Activated CD8-positive, alpha-beta T cell treated with anti-CD3 and anti-CD28 coated beads, Interleukin-2, amount 10 ng/mL, durations not matched to agents 7 days and 5 days (primary cell): Measurements from ENCODE around the gene PGAP6. TPM values are rescaled to one million over a fixed set of nuclear protein-coding genes. Genes with fewer than 3 reads are reported as not detected.
"Not testable (repeated sequence)": the region's sequence is repeated elsewhere in the genome, so short reads cannot be mapped to it uniquely, and the experiment has no call there.

Source experiments
- ATAC-seq: fragments of 150-1000 bp; cut with Tn5 transposase; one replicate; pipeline ENCODE4 v1.10.0; 2021; ENCODE audit warnings: moderate library complexity
- CTCF ChIA-PET: fragments of 350-600 bp; sonication (Branson Sonifier 250); formaldehyde crosslinking; loops from one replicate; lab custom pipeline; 2021; ENCODE audit warnings: antibody characterized with exemption; lab: Charles Lee
- POLR2A ChIA-PET: fragments of 350-600 bp; sonication (Branson Sonifier 250); formaldehyde crosslinking; loops from one replicate; lab custom pipeline; 2021; ENCODE audit warnings: antibody characterized with exemption; lab: Charles Lee
- DNase-seq: peaks from one replicate; pipeline ENCODE4 v3.0.0-alpha.2; 2020
- H3K27ac Mint-ChIP-seq: one replicate; pipeline ENCODE4 v1.8.0; 2021; ENCODE audit warnings: mild to moderate bottlenecking, mixed read lengths
- H3K27me3 Mint-ChIP-seq: one replicate; pipeline ENCODE4 v1.8.0; 2021; ENCODE audit warnings: low read depth, mixed read lengths
- H3K36me3 Mint-ChIP-seq: one replicate; pipeline ENCODE4 v1.8.0; 2021; ENCODE audit warnings: low read depth, mixed read lengths
- H3K4me1 Mint-ChIP-seq: one replicate; pipeline ENCODE4 v1.8.0; 2021; ENCODE audit warnings: low read depth, mixed read lengths
- H3K4me3 Mint-ChIP-seq: one replicate; pipeline ENCODE4 v1.8.0; 2021; ENCODE audit warnings: mild to moderate bottlenecking, mixed read lengths
- H3K9me3 Mint-ChIP-seq: one replicate; pipeline ENCODE4 v1.8.0; 2022; ENCODE audit warnings: mixed read lengths; ENCODE audit not compliant: insufficient read depth
- total RNA-seq, 2 experiments: library from RNA; stranded (reverse); gene quantifications; one replicate each; pipeline ENCODE4 v1.2.3, GENCODE V29; 2021

PGAP6 gene
- total RNA-seq, 2 experiments from 2014 or later, result 80.6 to 85.8 TPM

- DNase-seq, CTCF ChIA-PET, H3K9me3 Mint-ChIP-seq, H3K36me3 Mint-ChIP-seq, POLR2A ChIA-PET, H3K4me3 Mint-ChIP-seq, H3K27ac Mint-ChIP-seq, ATAC-seq: not testable (repeated sequence)
- H3K27me3 Mint-ChIP-seq, result peaks cover 15% of the 10 kb centered on the region
- peaks cover 22% of the 10 kb centered on the region for H3K4me1 Mint-ChIP-seq
These were observed 40.4 kb upstream of the PGAP6 start for GRCh38 chr16:422179-422578.

- ATAC-seq, H3K36me3 Mint-ChIP-seq, H3K27me3 Mint-ChIP-seq, DNase-seq, H3K4me3 Mint-ChIP-seq, CTCF ChIA-PET, H3K27ac Mint-ChIP-seq, POLR2A ChIA-PET, H3K9me3 Mint-ChIP-seq, H3K4me1 Mint-ChIP-seq: not testable (repeated sequence)
These were observed 33.4 kb upstream of the PGAP6 start for GRCh38 chr16:415170-415498.

DNA sequence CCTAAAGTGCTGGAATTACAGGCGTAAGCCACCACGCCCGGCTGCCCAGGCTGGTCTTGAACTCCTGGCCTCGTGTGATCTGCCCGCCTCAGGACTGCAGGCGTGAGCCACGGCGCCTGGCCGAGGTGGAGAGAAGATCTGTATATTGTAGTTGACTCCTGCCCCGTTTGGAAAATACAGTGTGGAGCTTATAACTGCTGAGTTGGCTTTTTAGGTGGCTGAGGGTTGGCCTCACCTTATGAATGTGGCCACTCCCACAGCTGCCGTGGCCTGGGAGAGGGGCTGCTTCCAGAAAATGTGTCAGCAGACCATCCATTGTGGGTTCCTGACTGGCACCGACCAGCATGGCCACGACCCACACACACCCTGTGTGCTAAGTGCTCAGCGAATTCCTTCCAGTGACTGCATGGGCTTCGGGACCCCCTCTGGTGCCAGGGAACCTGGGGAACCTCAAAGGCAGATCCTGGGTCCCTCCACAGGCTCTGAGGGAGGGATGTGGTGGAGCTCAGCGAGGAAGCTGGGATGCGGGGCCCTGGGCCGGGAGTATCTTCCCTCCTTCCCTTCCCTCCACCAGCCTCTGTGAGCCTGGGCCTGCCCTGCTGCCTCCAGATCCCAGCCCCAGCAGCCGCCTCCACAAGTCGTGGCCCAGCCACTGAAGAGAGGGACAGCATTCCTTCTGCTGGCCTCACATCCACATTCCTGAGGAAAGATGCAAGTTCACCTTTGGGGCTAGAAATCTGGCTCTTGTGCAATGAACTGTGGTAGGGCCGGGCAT is 32.8 kb upstream of the PGAP6 start:
- CTCF ChIA-PET, result no interaction called here
- POLR2A ChIA-PET, result no interaction called here
- no peak for ATAC-seq
- H3K4me1 Mint-ChIP-seq, result no peaks in the 10 kb centered on the region
- no peak overlapping the region for H3K4me3 Mint-ChIP-seq
- H3K36me3 Mint-ChIP-seq, result no peaks in the 10 kb centered on the region
- no peak overlapping the region for H3K27ac Mint-ChIP-seq
- no peak for DNase-seq
- H3K9me3 Mint-ChIP-seq, result no peaks in the 10 kb centered on the region
- no peaks in the 10 kb centered on the region for H3K27me3 Mint-ChIP-seq

GRCh38 chr16:411576-412265 is 29.9 kb upstream of the PGAP6 start:
- no peak for ATAC-seq
- ChIA-PET CTCF (no interaction called here), POLR2A (no interaction called here)
- no peak overlapping the region for H3K27ac Mint-ChIP-seq
- H3K36me3 Mint-ChIP-seq, result no peaks in the 10 kb centered on the region
- H3K4me3 Mint-ChIP-seq, result no peak overlapping the region
- H3K9me3 Mint-ChIP-seq, result no peaks in the 10 kb centered on the region
- no peaks in the 10 kb centered on the region for H3K4me1 Mint-ChIP-seq
- H3K27me3 Mint-ChIP-seq, result no peaks in the 10 kb centered on the region
- DNase-seq, result no peak

GRCh38 chr16:410516-411178 is 28.9 kb upstream of the PGAP6 start:
- ChIA-PET POLR2A (no interaction called here), CTCF (no interaction called here)
- no peak overlapping the region for H3K4me3 Mint-ChIP-seq
- no peaks in the 10 kb centered on the region for H3K36me3 Mint-ChIP-seq
- DNase-seq (no peak), ATAC-seq (no peak)
- no peaks in the 10 kb centered on the region for H3K4me1 Mint-ChIP-seq
- H3K27ac Mint-ChIP-seq, result no peak overlapping the region
- H3K9me3 Mint-ChIP-seq, result no peaks in the 10 kb centered on the region
- no peaks in the 10 kb centered on the region for H3K27me3 Mint-ChIP-seq

- H3K4me3 Mint-ChIP-seq, result no peak overlapping the region
These were observed 25.5 kb upstream of the PGAP6 start for GRCh38 chr16:407253-407652.

GRCh38 chr16:405548-406506 is 24.0 kb upstream of the PGAP6 start:
- CTCF ChIA-PET, result no interaction called here
- Mint-ChIP-seq H3K4me3 (no peak overlapping the region), H3K27me3 (no peaks in the 10 kb centered on the region), H3K36me3 (no peaks in the 10 kb centered on the region), H3K27ac (no peak overlapping the region), H3K4me1 (peaks cover 3% of the 10 kb centered on the region), H3K9me3 (no peaks in the 10 kb centered on the region)
- ATAC-seq, result no peak
- no peak for DNase-seq
- POLR2A ChIA-PET, result no interaction called here

More at GRCh38 chr16:407253-407652, 25.5 kb upstream of the PGAP6 start:
- POLR2A ChIA-PET, result no interaction called here
- Mint-ChIP-seq H3K9me3 (no peaks in the 10 kb centered on the region), H3K27me3 (no peaks in the 10 kb centered on the region), H3K4me1 (no peaks in the 10 kb centered on the region), H3K27ac (no peak overlapping the region), H3K36me3 (no peaks in the 10 kb centered on the region)
- CTCF ChIA-PET, result no interaction called here
- DNase-seq (no peak), ATAC-seq (no peak)

DNA sequence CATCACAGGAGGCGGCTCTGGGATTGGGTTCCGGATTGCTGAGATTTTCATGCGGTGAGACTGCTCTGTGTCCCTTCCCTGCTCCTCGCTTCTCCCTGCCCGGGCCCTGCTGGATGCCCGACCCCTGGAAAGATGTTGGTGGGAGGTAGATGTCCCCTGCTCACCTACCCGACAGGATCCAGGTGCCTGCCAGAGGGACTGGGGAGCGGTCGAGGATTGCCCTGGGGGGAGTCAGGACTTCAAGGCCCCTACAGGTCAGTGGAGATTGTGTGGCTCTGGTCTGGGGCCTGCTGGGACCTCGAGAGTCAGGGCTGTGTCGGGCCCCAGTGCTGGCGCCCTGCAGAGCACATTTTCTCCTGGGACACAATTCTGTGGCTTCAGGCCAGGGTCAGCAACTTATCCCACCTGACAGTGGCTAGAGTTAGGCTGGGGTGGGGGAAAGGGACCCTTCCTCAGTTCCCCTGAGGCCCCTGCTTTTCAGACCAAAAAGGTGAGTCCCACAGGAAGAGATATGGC is 23.3 kb upstream of the PGAP6 start:
- Mint-ChIP-seq H3K27me3 (no peaks in the 10 kb centered on the region), H3K4me3 (no peak overlapping the region), H3K9me3 (no peaks in the 10 kb centered on the region), H3K36me3 (no peaks in the 10 kb centered on the region), H3K4me1 (peaks cover 11% of the 10 kb centered on the region), H3K27ac (no peak overlapping the region)
- CTCF ChIA-PET, result no interaction called here
- ATAC-seq (no peak), DNase-seq (no peak)
- POLR2A ChIA-PET, result no interaction called here

DNA sequence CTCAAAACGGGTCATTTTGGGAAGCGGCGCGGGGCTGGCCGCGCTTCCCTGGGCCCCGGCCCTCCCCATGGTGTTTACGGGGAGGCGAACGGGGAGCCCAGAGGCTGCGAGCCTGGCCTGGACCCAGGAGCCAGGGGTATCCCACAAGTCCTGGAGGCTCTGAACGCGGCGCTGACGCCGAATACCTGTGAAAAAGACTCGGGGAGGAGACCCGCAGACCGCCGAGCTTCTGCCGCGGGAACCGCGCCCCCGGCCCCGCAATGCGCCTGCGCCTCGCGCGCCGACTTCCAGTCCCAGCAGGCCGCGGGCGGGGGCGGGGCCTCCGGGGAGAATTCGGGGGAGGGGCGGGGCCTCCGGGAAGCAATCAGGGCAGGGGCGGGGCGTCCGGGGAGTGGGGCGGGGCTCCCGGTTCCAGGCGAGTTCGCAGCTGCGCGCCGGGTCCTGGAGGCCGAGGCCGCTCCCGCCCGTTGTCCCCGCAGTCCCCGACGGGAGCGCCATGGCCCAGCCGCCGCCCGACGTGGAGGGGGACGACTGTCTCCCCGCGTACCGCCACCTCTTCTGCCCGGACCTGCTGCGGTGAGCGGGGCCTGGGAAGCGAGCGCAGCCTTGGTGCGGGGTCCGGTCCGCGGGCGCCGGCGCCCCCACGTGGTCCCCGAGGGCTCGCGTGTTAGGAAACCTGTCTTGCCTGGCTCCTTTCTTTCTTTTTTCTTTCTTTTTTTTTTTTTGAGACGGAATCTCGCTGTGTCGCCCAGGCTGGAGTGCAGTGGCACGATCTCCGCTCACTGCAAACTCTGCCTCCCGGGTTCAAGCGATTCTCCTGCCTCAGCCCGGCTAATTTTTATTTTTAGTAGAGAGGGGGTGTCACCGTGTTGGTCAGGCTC is 19.9 kb upstream of the PGAP6 start, which contains the start of gene DECR2:
TSS of gene DECR2 (plus strand) at position 418 of the 881 bp plus-strand sequence. CDS start at position 497, 79 bp downstream.
- H3K9me3 Mint-ChIP-seq, result no peaks in the 10 kb centered on the region
- CTCF ChIA-PET, result interaction anchor here (0.9 to 1.4 kb wide), 3 partner anchors 10 to 31 kb away, joined by 3 to 7 read pairs (median 6); partner anchors contain the start of gene MRPL28
- ATAC-seq (peak; percentile 86), DNase-seq (peak; percentile 98)
- H3K27ac Mint-ChIP-seq, result peak within 1 kb of the TSS; percentile 81
- no peaks in the 10 kb centered on the region for H3K36me3 Mint-ChIP-seq
- peak within 1 kb of the TSS; percentile 84 for H3K4me3 Mint-ChIP-seq
- H3K4me1 Mint-ChIP-seq, result peaks cover 18% of the 10 kb centered on the region
- POLR2A ChIA-PET, result interaction anchor here (1.2 kb wide), 1 partner anchor 9 kb away, joined by 6 read pairs; no protein-coding TSS in a partner anchor
- peaks cover 7% of the 10 kb centered on the region for H3K27me3 Mint-ChIP-seq

DNA sequence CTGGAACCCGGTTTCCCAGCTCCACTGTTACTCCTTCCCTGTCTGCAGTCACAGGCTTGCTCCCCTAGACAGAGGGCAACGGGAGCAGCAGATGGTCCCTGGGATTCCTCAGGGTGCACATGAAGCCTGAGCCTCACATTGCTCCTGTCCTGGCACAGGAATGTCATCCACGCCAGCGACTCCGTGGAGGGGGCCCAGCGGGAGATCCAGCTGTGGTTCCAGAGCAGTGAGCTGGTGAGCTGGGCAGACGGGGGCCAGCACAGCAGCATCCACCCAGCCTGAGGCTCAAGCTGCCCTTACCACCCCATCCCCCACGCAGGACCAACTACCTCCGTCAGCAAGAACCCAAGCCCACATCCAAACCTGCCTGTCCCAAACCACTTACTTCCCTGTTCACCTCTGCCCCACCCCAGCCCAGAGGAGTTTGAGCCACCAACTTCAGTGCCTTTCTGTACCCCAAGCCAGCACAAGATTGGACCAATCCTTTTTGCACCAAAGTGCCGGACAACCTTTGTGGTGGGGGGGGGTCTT is 18.3 kb upstream of the PGAP6 start:
- Mint-ChIP-seq H3K27ac (no peak overlapping the region), H3K9me3 (no peaks in the 10 kb centered on the region), H3K4me3 (peak overlapping the region; percentile 84), H3K27me3 (peaks cover 14% of the 10 kb centered on the region), H3K36me3 (no peaks in the 10 kb centered on the region), H3K4me1 (peaks cover 21% of the 10 kb centered on the region)
- ChIA-PET CTCF (interaction anchor here (0.7 kb wide), 1 partner anchor 17 kb away, joined by 3 read pairs; no protein-coding TSS in a partner anchor), POLR2A (interaction anchor here (0.7 to 0.9 kb wide), 2 partner anchors 25 to 165 kb away, joined by 3 to 5 read pairs; partner anchors contain the start of gene RAB11FIP3)
- DNase-seq, result no peak
- ATAC-seq, result no peak
